Kidney capillary endothelial cell (primary cell): ENCODE data around the gene HDAC4.
A peak's percentile ranks its signal among the peaks of the same experiment; 100 is the strongest.
"Not testable (repeated sequence)": the region's sequence is repeated elsewhere in the genome, so short reads cannot be mapped to it uniquely, and the experiment has no call there.

ENCODE experiments used
- DNase-seq: peaks from one replicate; pipeline ENCODE4 v3.0.0-alpha.2; 2018; ENCODE audit warnings: low spot score

The HDAC4 gene

DNA sequence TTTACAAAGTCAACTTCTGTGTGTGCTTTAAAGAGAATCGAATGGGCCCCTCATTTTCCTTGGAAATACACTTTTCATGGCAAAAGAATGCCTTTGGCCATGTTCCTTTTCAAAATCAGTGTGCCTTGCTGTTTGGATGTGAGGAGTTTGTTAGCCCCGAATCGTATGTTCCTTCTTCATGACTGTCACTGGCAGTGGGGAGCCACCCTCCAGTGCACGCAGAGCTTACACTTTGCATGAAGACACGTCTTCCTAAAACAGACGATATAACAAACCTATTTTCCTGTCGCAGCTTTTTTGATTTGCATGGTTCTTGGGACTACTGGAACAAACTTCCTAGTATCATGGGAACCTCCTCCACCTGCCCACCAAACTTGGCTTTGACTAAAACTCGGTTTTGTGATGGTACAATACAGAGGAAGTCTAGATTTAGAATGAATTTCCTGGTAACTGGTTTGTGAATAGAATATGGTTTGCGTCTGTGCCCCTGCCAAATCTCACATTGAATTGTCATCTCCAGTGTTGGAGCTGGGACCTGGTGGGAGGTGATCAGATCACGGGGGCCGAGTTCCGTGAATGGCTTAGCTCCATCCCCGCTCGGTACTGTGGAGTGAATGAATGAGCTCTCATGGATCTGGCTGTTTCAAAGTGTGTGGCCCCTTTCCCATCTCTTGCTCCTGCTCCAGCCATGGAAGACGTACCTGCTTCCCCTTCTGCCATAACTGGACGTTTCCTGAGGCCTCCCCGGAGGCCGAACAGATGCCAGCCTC, 358.1 kb downstream of the HDAC4 start:
- no peak for DNase-seq

DNA sequence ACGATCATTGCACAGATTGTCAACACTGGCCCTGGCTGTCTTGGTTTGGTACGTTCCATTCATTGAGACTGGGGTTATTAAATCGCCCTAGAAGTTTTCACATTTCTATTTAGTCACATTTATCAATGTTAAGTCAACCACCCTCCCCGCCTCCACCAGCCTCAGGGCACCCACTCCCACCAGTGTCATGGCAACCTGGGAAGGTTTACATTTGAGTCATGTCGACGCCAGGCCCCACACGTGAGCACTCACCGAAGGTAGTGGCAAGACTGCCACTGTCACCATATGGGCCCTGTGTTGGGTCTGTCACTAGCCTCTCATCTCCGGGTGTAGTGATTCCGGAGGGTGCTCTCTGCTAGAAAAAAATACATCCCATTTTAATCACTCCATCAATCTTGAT, 358.8 kb downstream of the HDAC4 start:
- DNase-seq: no peak

DNA sequence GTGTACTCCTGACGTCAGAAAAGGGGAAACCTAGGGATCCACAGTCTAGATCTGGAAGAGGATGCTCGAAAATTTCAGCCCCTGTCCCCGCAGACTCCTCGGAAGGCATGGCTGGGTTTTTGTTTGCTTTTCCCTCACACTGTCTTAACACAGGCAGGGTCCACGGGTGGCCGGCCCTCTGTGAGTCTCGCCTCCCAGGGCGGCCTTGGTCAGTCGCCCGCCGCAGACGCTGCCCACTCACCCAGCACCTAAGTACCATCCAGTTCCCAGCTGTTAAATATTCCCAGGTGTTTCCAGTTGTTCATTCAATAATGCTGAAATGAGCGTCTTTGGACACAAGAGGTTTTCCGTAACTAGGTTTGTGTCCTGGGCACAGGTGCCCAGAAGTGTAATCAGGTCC, 359.8 kb downstream of the HDAC4 start:
- no peak for DNase-seq

DNA sequence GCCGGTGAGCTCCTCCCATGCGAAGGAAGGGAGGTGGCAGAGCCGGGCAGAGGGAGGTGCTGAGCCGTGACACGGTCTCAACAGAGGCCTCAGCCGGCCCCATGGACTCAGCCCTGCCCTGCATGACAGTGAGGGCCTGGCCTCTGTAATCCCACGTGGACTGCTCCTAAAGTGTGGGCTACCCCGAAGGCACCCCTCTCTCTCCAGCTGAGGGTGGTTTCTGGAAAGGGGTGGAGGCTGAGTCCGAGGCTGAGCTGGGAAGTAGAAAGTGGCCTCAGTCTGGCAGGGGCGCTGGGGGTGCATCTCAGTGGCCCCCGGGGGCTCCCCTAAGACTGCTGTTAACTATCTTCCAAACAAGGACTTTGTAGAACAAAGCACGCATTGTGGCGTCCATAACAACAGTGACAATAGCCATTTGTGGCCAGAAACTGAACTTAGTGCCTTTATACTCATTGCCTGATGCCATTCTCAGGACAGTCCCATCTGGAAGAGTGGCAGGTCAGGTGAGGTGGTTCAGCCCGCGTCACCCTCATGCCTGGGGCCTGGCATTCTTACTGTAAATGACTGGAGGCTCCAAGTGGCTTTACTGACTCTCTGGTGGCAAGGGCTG, 360.6 kb downstream of the HDAC4 start:
- DNase-seq: no peak

DNA sequence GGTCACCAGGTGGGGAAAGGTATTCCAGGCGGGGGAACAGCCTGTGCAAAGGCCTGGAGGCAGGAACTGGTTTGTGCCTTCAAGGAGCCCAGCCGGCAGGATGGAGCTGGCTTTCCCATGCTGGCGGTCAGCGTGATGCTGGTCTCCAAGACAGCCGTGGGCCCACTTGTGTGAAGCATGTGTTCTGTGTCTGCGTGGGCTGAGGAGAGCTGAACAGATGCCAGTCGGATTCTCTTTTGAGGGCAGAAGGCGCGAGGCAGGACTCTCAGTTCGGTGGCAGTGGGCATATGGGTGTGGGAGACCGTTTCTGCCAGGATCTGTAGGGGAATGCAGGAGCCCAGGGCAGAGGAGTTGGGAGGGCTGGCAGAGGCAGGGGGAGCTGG, 361.4 kb downstream of the HDAC4 start:
- DNase-seq: no peak

DNA sequence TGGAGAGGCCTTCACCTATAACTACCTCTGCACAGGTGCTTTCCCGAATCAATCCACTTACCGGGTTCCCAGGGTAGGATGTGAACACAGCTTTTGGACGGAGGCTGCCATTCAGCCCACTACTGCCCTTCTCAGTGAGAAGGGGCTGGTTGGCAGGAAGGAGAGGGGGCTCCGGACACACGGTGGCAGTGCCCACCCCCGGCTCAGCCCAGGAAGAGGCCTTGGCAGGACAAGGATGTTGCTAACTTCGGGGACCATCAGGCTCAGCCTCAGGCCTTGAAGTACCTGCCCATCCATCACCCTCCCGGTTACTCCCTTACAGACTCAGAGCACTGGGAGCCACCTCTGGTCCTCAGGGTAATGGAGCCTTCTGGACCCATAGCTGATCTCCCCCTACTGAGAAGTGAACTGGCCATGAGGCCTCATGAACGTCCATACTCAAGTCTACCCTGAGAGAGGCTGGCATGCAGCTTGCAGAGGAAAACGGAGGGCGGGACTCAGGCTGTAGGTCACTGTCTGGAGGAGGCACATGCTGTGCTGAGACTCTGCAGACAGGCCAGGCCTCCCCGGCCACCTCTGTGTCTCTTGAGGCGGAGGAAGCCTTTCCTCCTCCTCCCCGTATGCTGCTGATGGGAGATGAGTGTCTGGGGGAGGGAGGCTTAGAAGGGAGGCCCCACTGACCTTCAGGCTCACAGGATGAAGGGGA, 361.9 kb downstream of the HDAC4 start:
- no peak for DNase-seq

DNA sequence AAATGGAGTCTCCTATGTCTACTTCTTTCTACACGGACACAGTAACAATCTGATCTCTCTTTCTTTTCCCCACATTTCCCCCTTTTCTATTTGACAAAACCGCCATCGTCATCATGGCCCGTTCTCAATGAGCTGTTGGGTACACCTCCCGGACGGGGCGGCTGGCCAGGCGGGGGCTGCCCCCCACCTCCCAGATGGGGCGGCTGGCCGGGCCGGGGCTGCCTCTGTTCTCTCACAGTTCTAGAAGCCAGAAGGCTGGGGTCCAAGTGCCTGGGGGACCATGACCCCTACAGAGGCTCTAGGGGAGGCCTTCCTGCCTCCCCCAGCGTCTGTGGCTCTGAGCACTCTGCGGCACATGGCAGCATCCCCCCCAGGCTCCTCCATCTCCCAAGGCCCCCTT, 362.5 kb downstream of the HDAC4 start:
- not testable (repeated sequence) for DNase-seq

DNA sequence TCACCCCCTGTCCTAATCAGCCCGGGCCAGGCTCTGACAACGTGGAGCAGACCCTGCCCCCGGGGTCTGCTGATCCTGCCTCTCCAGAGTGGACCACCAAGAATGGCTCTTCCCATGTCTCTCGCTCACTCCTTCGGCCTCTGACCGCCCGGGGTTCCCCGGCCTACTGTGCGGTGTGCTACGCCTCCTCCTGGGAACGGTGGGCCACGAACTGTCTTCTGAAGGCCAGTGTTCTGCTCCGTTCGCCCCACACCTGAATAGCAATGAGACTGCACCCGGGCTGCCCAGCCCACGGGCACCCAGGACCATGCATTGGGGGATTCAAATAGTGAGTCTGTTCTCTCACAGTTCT, 363.3 kb downstream of the HDAC4 start:
- no peak for DNase-seq

DNA sequence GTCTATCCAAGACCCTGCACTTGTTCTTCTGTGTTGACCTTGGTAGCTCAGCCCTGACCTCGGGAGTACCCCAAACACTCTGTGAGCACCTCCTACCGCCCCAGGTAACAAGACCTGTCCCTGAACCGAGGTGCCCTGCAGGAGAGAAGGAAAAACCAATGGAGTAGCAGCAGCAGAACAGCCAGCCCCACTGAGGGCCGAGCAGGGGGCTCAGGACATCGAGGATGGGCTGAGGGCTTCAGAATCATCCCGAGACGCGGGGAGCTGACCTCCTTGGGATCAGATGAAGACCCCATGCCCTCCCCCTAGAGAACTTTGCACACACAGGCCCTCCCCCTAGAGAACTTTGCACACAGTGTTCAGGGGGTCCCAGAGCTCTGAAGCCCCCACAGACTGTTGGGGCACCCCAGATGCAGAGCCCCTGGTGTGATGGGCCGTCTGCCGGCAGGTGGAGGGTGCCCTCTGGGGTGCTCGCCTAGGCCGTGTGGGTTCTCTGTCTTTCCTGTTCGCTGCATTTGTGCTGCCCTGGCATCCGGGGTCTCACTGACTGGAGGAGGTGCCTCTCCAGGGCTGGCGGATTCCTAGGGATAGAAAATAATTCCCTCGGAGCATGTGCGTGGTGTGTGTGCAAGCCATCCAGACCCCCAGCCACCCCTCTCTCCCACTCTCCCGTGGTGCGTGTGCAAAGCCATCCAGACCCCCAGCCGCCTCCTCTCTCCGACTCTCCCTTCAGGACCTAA, 363.8 kb downstream of the HDAC4 start:
- DNase-seq: no peak

DNA sequence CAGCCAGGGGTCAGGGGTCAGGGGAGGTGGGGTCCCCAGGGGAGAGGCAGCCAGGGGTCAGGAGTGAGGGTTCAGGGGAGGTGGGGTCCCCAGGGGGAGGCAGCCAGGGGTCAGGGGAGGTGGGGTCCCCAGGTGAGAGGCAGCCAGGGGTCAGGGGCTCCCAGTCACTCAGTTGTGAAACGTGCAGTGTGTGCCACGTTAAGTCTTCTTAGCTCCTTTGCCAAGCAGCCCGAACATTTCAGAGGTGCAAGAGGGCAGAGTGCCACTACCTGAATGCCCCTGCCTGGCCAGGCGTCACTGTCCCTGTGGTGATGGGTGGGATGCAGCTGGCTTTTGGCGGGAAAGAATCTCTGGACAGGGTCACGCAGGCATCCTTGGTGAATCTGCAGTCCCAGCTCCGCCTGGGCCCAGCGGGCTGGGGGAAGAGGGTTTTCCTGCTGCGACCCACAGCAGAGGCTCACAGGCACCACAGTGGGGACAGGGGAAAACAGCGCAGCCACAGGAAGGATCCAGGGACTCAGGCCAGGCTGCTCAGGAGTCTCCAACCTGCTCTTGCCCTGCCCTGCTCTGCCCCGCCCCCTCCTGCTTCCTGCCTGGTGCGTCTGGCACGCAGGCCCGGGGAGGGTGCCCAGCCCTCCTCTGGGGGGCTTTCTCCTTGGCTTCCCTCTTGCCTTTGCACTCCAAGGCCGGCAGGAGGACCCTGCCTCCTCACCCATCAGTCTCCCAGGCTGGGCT, 364.7 kb downstream of the HDAC4 start:
- no peak for DNase-seq

DNA sequence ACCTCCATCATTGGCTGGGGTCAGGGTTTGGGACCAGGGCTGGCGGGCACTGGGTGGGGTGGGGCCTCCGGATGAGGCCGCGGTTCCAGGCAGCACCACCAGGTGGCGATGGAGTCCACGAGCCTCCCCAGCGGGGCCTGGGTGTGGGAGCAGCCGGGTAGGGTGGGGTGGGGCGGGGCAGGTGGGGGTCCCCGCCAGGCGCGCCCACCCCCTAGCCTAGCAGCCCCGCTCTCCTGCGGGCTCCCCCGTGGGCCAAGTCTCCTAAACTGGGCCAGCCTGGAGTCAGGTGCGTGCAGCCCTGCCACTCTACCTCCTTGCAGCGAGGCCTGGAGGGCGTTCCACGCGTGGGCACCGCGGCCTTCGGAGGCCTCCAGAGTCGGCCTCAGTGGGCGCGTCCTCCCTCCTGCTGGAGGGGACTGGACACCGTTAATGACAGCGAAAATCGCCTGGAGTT, 365.4 kb downstream of the HDAC4 start:
- DNase-seq: peak; percentile 14

DNA sequence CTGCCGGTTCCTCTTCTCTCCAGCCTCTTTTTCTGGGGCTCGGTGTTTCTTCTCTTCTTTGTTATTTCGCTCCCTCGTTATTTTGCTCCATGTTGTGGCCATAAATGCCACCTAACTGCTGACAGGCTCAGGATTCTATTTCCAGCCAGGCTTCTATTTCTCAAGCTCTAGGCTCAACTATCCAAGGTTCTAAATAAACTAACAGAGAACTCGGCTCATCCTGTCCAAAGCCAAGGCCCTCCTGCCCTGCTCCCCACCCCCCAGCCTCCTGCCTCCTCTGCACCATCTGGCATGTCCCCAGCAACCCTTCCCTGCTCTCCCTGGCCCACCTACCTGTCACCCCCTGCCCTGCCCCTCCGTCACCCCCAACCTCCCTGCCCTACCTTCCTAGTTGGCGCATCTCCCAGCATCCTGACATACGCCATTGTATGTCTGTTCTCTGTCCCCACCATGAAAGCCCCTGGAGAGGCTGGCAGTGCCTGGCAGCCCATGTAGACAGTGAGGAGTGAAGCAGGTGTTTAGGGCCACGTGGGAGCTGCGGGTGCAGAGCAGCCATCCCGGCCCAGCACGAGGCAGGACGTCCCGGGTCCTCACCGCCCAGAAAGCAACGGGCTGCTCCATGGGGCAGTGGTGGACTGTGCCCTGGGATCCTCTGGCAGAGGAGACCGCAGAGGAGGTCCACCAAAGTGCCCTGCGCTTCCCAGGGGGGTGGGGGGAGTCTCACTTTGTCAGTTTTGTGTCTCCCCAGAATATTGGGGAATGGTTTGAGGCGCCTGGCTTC, 366.1 kb downstream of the HDAC4 start:
- no peak for DNase-seq

DNA sequence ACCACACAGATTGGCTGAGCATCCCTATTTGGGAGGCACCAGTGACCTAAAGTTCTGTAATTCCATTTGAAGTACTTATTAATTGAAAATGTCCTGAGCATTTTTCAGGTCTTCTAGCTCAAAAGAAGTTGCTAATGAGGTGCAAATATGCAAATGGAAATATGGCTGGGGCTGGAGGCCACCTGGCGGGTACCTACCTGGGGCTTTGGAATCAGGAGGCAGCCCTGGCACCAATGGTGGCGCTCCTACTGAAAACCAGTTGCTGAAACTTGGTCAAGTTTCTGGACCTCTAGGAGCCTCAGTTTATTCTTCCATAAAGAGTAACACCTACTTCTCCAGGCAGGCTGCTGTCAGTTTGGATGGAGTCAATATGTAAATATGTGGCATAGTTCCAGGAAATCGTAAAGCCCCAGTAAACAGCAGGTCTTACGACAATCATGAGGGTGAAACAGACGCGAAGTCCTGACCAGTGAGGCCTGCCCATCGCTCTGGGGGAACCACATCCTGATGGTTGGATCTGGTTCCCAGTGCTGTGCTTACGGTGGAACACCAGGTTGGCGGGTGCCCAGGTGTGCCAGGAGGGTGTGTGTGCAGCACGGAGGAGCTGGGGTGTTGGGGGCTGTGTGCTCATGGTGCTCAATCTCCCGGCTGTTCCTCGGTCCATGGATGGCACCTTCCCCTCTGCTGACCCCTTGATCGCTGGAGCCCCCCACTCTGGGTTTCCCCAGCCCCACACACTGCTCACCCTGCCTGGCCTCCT, 366.8 kb downstream of the HDAC4 start:
- DNase-seq: no peak

DNA sequence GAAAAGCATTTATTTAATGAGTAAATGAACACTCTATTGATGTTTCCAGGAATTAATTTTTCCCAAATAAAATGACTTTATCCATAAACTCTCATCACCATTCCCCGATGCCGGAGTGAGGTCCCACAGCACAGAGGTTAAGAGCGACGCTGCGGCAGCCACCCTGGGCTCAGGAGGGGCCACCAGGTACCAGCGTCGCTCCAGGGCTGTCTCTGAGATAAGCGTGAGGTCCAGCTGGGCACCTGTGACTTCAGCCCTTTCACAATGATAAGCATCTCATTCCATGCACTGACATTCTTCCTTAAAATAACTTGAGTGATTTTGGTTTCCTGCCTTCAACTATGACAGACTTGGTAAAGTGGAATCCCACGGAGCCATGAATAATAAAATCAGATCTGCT, 370.9 kb downstream of the HDAC4 start:
- DNase-seq: no peak

DNA sequence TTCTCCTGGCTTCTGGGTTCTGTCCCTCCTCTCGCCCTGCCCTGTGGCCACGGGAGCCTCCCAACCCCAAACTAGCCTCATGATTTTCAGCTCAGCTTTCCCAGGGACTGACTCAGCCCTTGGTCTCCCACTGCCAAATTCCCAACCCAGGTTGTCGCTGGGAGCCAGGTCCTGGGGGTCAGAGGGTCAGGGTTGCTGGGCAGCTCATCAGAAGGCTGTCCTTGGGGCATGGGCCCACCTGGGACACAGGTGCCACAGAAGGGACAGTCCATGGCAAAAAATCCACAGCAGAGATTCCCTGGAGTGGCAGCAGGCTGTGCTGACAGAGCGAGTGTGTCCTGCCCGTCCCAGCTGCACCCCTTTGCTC, 372.6 kb downstream of the HDAC4 start:
- DNase-seq: no peak

DNA sequence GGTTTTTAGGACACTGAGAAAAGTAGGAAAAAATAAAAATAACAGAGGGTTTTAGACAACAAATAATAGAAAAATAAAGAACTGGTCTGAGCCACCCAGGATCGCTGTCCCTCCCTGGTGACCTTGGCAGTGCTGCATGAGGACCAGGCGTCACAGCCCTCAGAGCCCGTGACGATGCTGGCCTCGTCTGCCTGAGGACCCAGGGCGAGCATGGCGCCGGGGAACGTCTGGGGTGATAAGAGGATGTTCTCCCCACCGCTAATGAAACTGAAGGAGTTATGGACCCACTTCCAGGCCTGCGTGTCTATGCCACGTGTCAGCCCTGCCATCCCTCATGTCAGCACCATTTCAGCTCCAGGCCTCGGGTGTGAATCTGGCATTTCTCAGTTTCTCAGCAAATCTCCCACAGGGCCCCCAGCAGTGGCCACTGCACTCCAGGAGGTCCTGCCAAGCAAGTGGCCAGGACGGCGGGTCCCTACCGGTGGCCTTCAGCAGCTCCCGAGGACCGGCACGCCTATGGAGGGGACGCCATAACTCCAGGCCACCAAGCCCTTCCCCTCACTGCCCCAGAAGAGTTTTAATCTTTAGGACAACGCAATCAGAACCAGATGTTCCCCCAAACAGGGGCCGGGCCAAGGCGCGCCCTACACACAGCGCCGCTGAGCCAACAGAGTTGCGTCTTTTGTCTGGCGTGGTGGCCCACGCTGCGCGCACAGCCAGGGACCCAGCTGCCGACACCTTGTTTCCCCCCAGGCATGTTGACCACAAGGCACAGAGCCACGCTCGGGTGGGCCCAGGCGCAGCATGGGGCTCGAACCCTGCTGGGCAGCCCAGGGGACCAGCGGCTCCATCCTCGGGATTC, 373.2 kb downstream of the HDAC4 start:
- DNase-seq: no peak

DNA sequence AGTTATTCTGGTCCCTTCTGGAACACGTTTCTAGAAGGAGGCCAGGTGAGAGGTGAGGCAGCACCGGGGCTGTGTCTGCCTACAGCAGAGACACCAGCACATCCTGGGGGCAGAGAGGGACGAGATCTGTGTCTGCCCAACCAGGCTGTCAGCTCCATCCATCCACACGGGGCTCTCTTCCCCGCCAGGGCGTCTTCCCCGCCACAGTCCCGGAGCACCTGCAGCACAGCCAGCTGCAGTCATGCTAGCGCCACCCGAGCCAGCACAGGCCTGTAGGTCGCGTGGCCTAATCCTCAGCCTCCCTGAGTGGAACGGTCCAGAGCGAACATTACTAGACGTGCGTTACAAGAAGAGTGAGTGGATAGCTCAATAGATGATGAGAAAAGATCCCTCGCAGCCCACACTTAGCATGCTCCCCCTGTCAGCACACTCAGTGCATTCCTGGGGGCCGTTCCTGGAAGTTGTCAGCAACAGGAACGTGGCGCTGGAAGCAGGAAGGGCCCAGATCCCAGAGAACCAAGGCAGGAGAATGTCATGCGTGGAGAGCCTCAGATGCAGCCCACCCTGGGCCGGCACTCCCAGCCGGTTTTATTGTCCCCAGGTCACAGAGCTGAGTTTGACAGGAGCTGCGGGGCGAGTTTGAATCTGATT, 374.0 kb downstream of the HDAC4 start:
- DNase-seq: no peak

DNA sequence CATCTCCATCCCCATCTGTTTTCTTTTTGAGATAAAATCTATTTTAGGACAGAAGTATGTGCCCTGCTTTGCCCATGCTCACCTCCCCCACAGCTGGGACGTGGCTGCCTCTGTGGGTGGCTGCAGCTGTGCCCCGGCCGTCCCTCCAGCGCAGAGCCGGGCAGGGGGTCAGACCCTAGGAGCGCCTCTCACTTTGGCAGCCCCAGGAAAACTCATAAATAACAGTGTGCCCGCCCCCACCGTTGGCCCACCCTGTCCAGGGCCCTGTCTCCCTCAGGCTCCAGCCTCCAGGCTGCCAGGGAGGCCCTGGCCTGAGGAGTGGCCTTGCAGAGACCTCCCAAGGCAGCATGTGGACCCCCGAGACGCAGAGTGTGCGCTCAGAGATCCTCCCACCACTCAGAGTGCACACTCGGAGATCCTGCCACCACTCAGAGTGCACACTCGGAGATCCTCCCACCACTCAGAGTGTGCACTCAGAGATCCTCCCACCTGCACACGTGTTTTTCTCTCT, 374.8 kb downstream of the HDAC4 start:
- no peak for DNase-seq
